Posterior vena cava (tissue), 2 donors: Measurements from ENCODE around the gene TDRD1. TPM values are rescaled to one million over a fixed set of nuclear protein-coding genes. Genes with fewer than 3 reads are reported as not detected.

Experiments used
- DNase-seq: peaks from one replicate; pipeline ENCODE4 v3.0.0-alpha.2; 2020; ENCODE audit warnings: low spot score
- intact Hi-C, 2 donors: fragments of 100-400 bp; cut with DNase I; formaldehyde crosslinking; loops; one replicate each; pipeline versions ENCODE4 v1.14.1 to v1.14.2; 2022 to 2023
- total RNA-seq, 2 donors: library from RNA; stranded (reverse); fragmentation: NEBNext Ultra II Directional; extraction: Animal tissue kit (Norgen Biotek cat#: 25700); gene quantifications; one replicate each; pipeline ENCODE4 v1.2.1, GENCODE V29; 2021
- donor health status: DM: yes; HTN: yes; CAD: no.
- donor health status: DM: yes; HTN: yes; CAD: no.

TDRD1 gene
- total RNA-seq, 2 donors from 2014 or later: 0.48 to 0.69 TPM

GRCh38 chr10:114220281-114220680 is 41.1 kb downstream of the TDRD1 start:
- intact Hi-C loops: no loop called here
- no peak for DNase-seq

- no peak for DNase-seq
- intact Hi-C loops: no loop called here
Observed at GRCh38 chr10:114221235-114221634, 42.1 kb downstream of the TDRD1 start.

- DNase-seq: no peak
- intact Hi-C loops: no loop called here
Observed at GRCh38 chr10:114223066-114223465, 43.9 kb downstream of the TDRD1 start.

- DNase-seq: no peak
- intact Hi-C loops: no loop called here
Observed at GRCh38 chr10:114228156-114228555, 49.0 kb downstream of the TDRD1 start.

GRCh38 chr10:114232561-114233176 is 53.5 kb downstream of the TDRD1 start:
- DNase-seq: no peak
- intact Hi-C loops: no loop called here

- intact Hi-C loops: no loop called here
- no peak for DNase-seq
Observed at GRCh38 chr10:114233482-114233881, 54.3 kb downstream of the TDRD1 start.

- no peak for DNase-seq
- intact Hi-C loops: no loop called here
Observed at GRCh38 chr10:114234132-114234531, 55.0 kb downstream of the TDRD1 start.

- DNase-seq: no peak
- intact Hi-C loops: no loop called here
Observed at GRCh38 chr10:114239117-114239993, 60.2 kb downstream of the TDRD1 start, which contains the start of gene VWA2. TSS of gene VWA2 (plus strand) at chr10:114239254. CDS start at chr10:114248714, 9,460 bp downstream.

GRCh38 chr10:114239994-114240345 is 60.8 kb downstream of the TDRD1 start:
- no peak for DNase-seq
- intact Hi-C loops: no loop called here

- intact Hi-C loops: no loop called here
- DNase-seq: no peak
Observed at GRCh38 chr10:114242235-114242634, 63.1 kb downstream of the TDRD1 start.

GRCh38 chr10:114243661-114244060 is 64.5 kb downstream of the TDRD1 start:
- no peak for DNase-seq
- intact Hi-C loops: loop anchor here in 1 of 2 donors (2.0 kb wide), 1 partner anchor 35 kb away; no protein-coding TSS in a partner anchor

GRCh38 chr10:114244126-114244525 is 65.0 kb downstream of the TDRD1 start:
- DNase-seq: no peak
- intact Hi-C loops: loop anchor here in 1 of 2 donors (2.0 kb wide), 1 partner anchor 35 kb away; no protein-coding TSS in a partner anchor

GRCh38 chr10:114245121-114245791 is 66.1 kb downstream of the TDRD1 start:
- no peak for DNase-seq
- intact Hi-C loops: loop anchor here in 1 of 2 donors (2.0 kb wide), 1 partner anchor 34 kb away; no protein-coding TSS in a partner anchor

GRCh38 chr10:114246679-114247305 is 67.6 kb downstream of the TDRD1 start:
- no peak for DNase-seq
- intact Hi-C loops: no loop called here

- DNase-seq: no peak
- intact Hi-C loops: no loop called here
Observed at GRCh38 chr10:114250236-114250635, 71.1 kb downstream of the TDRD1 start.

GRCh38 chr10:114250716-114251115 is 71.6 kb downstream of the TDRD1 start:
- intact Hi-C loops: no loop called here
- DNase-seq: no peak

- intact Hi-C loops: no loop called here
- no peak for DNase-seq
Observed at GRCh38 chr10:114252092-114252491, 72.9 kb downstream of the TDRD1 start.

GRCh38 chr10:114252883-114253282 is 73.7 kb downstream of the TDRD1 start:
- DNase-seq: no peak
- intact Hi-C loops: no loop called here

GRCh38 chr10:114255227-114255626 is 76.1 kb downstream of the TDRD1 start:
- DNase-seq: no peak
- intact Hi-C loops: no loop called here
